H4 (cell line): ENCODE data around the gene RAD51B. TPM values are rescaled to one million over a fixed set of nuclear protein-coding genes. Genes with fewer than 3 reads are reported as not detected.

ENCODE experiments used
- DNase-seq: peaks from one replicate; pipeline ENCODE4 v3.0.0-alpha.2; 2015; ENCODE audit warnings: low spot score
- total RNA-seq: library from RNA; depleted of rRNA; stranded (reverse); fragments of >200 nt; shearing (Covaris generic); gene quantifications from 2 replicates; pipeline ENCODE4 v1.2.3, GENCODE V29; 2014; rRNA removed

The RAD51B gene
- total RNA-seq, 1 experiment from 2014 or later = 11.2 TPM

- no peak for DNase-seq
Observed at GRCh38 chr14:68766299-68767247, 947.0 kb downstream of the RAD51B start.

GRCh38 chr14:68767248-68767645 lies 947.7 kb downstream of the RAD51B start:
- no peak for DNase-seq

- no peak for DNase-seq
Observed at GRCh38 chr14:68768316-68768715, 948.7 kb downstream of the RAD51B start.

GRCh38 chr14:68770051-68770450 lies 950.5 kb downstream of the RAD51B start:
- DNase-seq = no peak

- DNase-seq = no peak
Observed at GRCh38 chr14:68770553-68771286, 951.1 kb downstream of the RAD51B start.

DNA sequence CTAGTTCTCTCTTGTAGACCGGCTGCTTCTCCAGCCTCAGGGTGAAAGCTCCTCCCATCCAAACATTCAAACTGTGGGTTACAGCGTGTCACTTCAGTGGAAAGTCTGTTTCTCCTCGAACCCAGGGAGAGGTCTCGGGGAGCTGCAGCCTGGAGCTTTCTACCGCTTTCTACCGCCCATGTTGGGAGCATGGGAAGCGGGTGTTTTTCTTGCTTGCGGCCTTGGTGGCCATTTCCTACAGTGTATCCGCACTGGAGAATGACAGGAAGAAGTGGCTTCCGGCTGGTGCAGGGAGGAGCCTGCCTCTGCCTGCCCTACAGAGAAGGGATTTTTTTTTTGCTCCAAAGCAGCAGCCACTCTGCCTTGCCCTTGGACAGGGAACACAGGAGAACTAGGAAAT lies 952.1 kb downstream of the RAD51B start:
- DNase-seq = no peak

- no peak for DNase-seq
Observed at GRCh38 chr14:68772761-68773381, 953.3 kb downstream of the RAD51B start.

DNA sequence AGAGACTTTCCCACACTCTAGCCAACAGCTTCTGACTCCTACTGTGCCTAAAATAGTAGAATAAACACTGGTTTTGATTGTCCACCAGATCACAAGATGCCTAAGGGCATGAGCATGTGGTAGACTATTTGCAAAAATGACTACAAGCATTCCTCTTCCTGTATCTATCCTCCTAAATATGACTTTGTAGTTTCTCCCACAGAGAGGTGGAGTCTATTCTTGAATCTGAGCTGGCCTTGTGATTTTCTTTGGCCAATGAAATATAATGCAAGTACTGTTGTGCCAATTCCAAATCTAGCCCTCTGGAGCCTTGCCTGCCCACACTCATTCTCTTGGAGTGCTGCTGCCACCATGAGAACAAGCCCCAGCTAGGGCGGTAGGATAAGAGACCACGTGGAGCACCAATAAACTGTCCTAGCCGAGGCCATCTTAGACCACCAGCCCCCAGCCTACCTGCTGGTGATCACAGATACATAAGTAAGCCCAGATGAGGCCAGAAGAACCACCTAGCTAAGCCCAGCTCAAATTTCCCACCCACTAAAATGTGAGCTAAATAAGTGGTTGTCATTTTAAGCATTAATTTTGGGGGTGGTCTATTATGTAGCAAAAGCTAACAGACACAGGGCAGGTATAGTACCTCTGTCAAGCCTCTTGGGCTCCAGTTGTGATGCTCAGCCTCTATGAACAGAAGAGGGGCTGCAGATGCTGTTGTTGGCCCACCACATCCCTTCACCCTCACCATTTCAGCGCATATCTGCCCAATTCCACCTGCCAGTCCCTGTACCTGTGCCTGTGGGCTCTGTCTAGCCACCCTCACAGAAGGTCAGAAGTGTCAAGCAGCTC lies 955.4 kb downstream of the RAD51B start:
- peak; percentile 83 for DNase-seq

- no peak for DNase-seq
Observed at GRCh38 chr14:68775614-68776126, 956.1 kb downstream of the RAD51B start.

- no peak for DNase-seq
Observed at GRCh38 chr14:68777644-68778043, 958.1 kb downstream of the RAD51B start.

Other genes starting within 250 kb of the RAD51B start
- gene PIGH, start 219.5 kb upstream of the RAD51B start, total RNA-seq = 27.5 and 31.5 TPM in 2 replicates
- gene ARG2, start 199.9 kb upstream of the RAD51B start, total RNA-seq = 26.3 and 29.2 TPM in 2 replicates
- 51.9 and 67.7 TPM in 2 replicates for gene VTI1B, start 145.1 kb upstream of the RAD51B start, total RNA-seq
- 115 and 116 TPM in 2 replicates for gene RDH11, start 124.0 kb upstream of the RAD51B start, total RNA-seq
- gene RDH12, start 117.9 kb upstream of the RAD51B start, total RNA-seq = 0.35 and 0.79 TPM in 2 replicates
- 6.4 and 7.1 TPM in 2 replicates for gene ZFYVE26, start 3.2 kb upstream of the RAD51B start, total RNA-seq